C1 segment of cervical spinal cord (tissue), 14 donors: ENCODE data around the gene DOCK10.

Experiments used
- DNase-seq, 14 donors: peaks; one replicate each; lab custom pipeline; 2025; lab: John Stamatoyannopoulos, UW

The DOCK10 gene

GRCh38 chr2:224724331-224724730 is 317.9 kb downstream of the DOCK10 start:
- DNase-seq, result no peak

GRCh38 chr2:224723586-224724217 is 318.6 kb downstream of the DOCK10 start:
- no peak for DNase-seq

- DNase-seq, result no peak
These were observed 319.5 kb downstream of the DOCK10 start for GRCh38 chr2:224722770-224723169.

- no peak for DNase-seq
These were observed 320.0 kb downstream of the DOCK10 start for GRCh38 chr2:224722250-224722649.

GRCh38 chr2:224716921-224717320 is 325.3 kb downstream of the DOCK10 start:
- DNase-seq, result no peak

GRCh38 chr2:224716201-224716600 is 326.1 kb downstream of the DOCK10 start, which contains the start of gene CCDC195:
TSS of gene CCDC195 (minus strand) at chr2:224716365. CDS start at chr2:224716365, 0 bp downstream.
- DNase-seq, result no peak
